BJ (cell line): ENCODE measurements around the gene TCN1. TPM values are rescaled to one million over a fixed set of nuclear protein-coding genes. Genes with fewer than 3 reads are reported as not detected.

Experiments
- CTCF ChIA-PET: fragments of 350-600 bp; formaldehyde crosslinking; extraction: SDS; loops from one replicate; lab custom pipeline; 2021; ENCODE audit warnings: antibody characterized with exemption, inconsistent platforms; lab: Yijun Ruan, JAX
- POLR2A ChIA-PET: fragments of 300-600 bp; sonication (Branson Sonifier 250); formaldehyde crosslinking; extraction: SDS; loops from one replicate; lab custom pipeline; 2021; ENCODE audit warnings: antibody characterized with exemption; lab: Charles Lee
- DNase-seq: peaks from one replicate; pipeline ENCODE4 v3.0.0-alpha.2; 2011; ENCODE audit warnings: low read depth
- H3K27me3 ChIP-seq: 2 replicates; pipeline ENCODE4 v1.6.0; 2011; ENCODE audit warnings: low read length; ENCODE audit not compliant: control insufficient read depth, insufficient read depth
- H3K36me3 ChIP-seq: 2 replicates; pipeline ENCODE4 v1.5.1; 2011; ENCODE audit warnings: low read length; ENCODE audit not compliant: control insufficient read depth, insufficient read depth
- H3K4me3 ChIP-seq: 2 replicates; pipeline ENCODE4 v1.5.1; 2011; ENCODE audit warnings: low read depth, mild to moderate bottlenecking, control low read depth, low read length
- CTCF ChIP-seq: IDR thresholded peaks from 2 replicates; pipeline ENCODE4 v1.5.1; 2011; ENCODE audit warnings: low read depth, mild to moderate bottlenecking, control low read depth, inconsistent platforms, low read length, moderate library complexity; ENCODE audit not compliant: insufficient read depth
- polyA plus RNA-seq: library from polyadenylated mRNA; depleted of rRNA; stranded (reverse); fragments of >200 nt; gene quantifications from 2 replicates; pipeline ENCODE4 v1.2.3, GENCODE V29; 2011

TCN1 gene
- polyA plus RNA-seq, 1 experiment, result not detected

DNA sequence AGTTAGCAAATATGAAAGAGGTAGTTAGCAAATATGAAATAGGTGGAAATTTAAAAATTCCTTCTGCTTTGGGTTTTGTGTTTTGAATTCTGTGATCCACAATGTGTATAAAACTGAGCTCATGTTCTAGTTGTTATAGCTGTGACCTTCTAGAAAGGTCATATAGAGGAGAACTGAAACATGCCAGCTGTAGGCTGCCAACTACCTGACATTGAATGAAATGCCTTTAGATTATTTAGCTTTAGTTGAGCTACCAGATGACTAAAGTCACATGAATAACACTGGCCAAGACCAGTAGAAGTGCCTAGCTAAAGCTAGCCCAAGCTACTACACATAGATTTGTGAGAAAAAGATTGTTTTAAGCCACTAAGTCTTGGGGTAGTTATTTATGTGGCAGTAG, 5.8 kb upstream of the TCN1 start:
- CTCF ChIA-PET, result interaction anchor here (0.5 kb wide), 1 partner anchor 418 kb away, joined by 3 read pairs; no protein-coding TSS in a partner anchor
- POLR2A ChIA-PET, result no interaction called here
- TF ChIP-seq CTCF, result no peak
- no peak for DNase-seq
- no peaks in the 10 kb centered on the region for H3K36me3 ChIP-seq
- H3K27me3 ChIP-seq, result no peaks in the 10 kb centered on the region
- no peak overlapping the region for H3K4me3 ChIP-seq

DNA sequence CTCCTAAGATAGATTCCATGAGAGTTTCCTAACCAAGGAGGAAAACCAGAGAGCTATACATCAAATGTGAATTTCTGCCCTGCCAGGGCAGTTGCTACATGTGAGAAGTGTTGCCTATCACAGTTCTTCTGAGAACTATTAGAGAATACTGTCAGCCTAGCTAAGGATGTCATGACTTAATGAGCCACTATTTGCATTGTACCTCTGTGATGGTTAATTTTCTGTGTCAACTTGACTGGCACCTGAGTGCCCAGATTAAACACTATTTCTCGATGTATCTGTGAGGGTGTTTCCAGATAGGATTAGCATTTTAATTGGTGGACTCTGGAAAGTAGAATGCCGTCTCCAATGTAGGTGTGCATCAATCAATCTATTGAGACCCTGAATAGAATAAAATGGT, 1.7 kb upstream of the TCN1 start:
- ChIA-PET POLR2A (no interaction called here), CTCF (no interaction called here)
- Histone ChIP-seq H3K27me3 (no peaks in the 10 kb centered on the region), H3K36me3 (no peaks in the 10 kb centered on the region), H3K4me3 (no peak overlapping the region)
- DNase-seq, result no peak
- TF ChIP-seq CTCF, result no peak

DNA sequence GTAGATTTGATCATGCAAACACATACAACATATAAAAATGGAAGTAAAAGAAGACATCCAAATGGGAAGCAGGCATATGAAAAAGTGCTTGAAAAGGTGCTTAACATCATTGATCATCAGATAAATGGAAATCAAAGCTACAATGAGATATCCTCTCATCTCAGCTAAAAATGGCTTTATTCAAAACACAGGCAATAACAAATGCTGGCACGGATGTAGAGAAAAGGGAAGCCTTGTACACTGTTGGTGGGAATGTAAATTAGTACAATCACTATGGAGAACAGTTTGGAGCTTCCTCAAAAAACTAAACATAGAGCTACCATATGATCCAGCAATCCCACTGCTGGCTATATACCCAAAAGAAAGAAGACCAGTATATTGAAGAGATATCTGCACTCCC, 549 bp upstream of the TCN1 start:
- H3K27me3 ChIP-seq, result no peaks in the 10 kb centered on the region
- ChIA-PET CTCF (no interaction called here), POLR2A (no interaction called here)
- TF ChIP-seq CTCF, result no peak
- H3K36me3 ChIP-seq, result no peaks in the 10 kb centered on the region
- no peak overlapping the region for H3K4me3 ChIP-seq
- no peak for DNase-seq

DNA sequence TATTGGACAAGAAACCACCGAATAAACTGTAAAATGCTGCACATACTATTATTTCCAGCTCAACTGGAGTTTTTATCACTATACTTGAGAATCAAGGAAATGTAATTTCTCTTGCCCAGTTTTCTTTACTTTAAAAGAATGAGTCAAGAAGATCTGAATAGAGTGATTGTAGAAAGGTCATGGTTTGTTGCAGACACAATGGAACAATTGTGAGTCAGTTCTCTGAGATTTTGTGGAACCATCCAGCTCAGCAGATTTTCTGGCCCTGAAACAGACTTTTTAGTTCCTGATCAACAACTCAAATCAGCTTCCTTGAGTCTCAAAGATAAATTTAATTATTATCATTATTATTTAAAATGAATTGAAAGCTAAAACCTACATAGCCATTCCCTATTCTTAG, 1.3 kb downstream of the TCN1 start:
- Histone ChIP-seq H3K4me3 (no peak overlapping the region), H3K27me3 (no peaks in the 10 kb centered on the region), H3K36me3 (no peaks in the 10 kb centered on the region)
- no peak for TF ChIP-seq CTCF
- no peak for DNase-seq
- ChIA-PET POLR2A (no interaction called here), CTCF (interaction anchor here (0.9 kb wide), 1 partner anchor 9 kb away, joined by 3 read pairs; no protein-coding TSS in a partner anchor)

DNA sequence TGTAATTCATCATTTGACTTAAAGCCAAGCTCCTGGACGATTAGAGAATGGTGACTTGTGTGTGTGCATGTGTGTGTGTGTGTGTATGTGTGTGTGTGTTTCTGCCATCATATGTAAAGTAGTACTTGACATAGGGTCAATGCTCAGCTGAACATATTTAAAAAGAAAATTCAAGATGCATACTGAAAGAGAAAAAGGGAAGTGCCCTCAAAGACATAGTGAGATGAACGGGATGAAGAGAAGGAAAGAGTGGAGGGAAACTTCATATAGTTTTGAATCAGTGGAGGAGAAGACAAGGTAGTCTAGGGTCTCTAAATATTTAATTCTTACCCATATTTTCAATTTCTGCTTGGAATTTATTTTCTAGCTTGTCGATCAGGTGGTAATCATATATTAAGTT, 4.0 kb downstream of the TCN1 start:
- ChIA-PET POLR2A (no interaction called here), CTCF (no interaction called here)
- no peak for TF ChIP-seq CTCF
- no peaks in the 10 kb centered on the region for H3K36me3 ChIP-seq
- no peak for DNase-seq
- H3K27me3 ChIP-seq, result no peaks in the 10 kb centered on the region
- H3K4me3 ChIP-seq, result no peak overlapping the region
